ENCODE data around the gene SERINC2.
"Not testable (repeated sequence)": the region's sequence is repeated elsewhere in the genome, so short reads cannot be mapped to it uniquely, and the experiment has no call there.

Gene SERINC2

GRCh38 chr1:31471452-31472313, 58.7 kb downstream of the SERINC2 start:
- not testable (repeated sequence) for DNase-seq (ENCODE audit: low read depth)

- not testable (repeated sequence) for DNase-seq (ENCODE audit: low read depth)
These were observed 59.3 kb downstream of the SERINC2 start for GRCh38 chr1:31472314-31472651.

GRCh38 chr1:31472673-31473072, 59.7 kb downstream of the SERINC2 start:
- DNase-seq (ENCODE audit: low read depth) = not testable (repeated sequence)

- DNase-seq (ENCODE audit: low read depth) = not testable (repeated sequence)
These were observed 60.5 kb downstream of the SERINC2 start for GRCh38 chr1:31473508-31473907.

- DNase-seq (ENCODE audit: low read depth) = not testable (repeated sequence)
These were observed 61.6 kb downstream of the SERINC2 start for GRCh38 chr1:31474567-31474966.

GRCh38 chr1:31476891-31477846, 64.2 kb downstream of the SERINC2 start:
- DNase-seq (ENCODE audit: low read depth) = no peak

- no peak for DNase-seq (ENCODE audit: low read depth)
These were observed 65.2 kb downstream of the SERINC2 start for GRCh38 chr1:31478167-31478566.

GRCh38 chr1:31479811-31480210, 66.8 kb downstream of the SERINC2 start:
- DNase-seq (ENCODE audit: low read depth) = no peak

GRCh38 chr1:31480426-31480825, 67.4 kb downstream of the SERINC2 start:
- DNase-seq (ENCODE audit: low read depth) = not testable (repeated sequence)

- no peak for DNase-seq (ENCODE audit: low read depth)
These were observed 69.5 kb downstream of the SERINC2 start for GRCh38 chr1:31482482-31483011.

GRCh38 chr1:31483012-31483946, 70.3 kb downstream of the SERINC2 start:
- peak; percentile 69 for DNase-seq (ENCODE audit: low read depth)
